ENCODE measurements around the gene TNS2. TPM values are rescaled to one million over a fixed set of nuclear protein-coding genes. Genes with fewer than 3 reads are reported as not detected.

TNS2 gene
- total RNA-seq, 2 donors from 2014 or later: 66.5 to 180 TPM

DNA sequence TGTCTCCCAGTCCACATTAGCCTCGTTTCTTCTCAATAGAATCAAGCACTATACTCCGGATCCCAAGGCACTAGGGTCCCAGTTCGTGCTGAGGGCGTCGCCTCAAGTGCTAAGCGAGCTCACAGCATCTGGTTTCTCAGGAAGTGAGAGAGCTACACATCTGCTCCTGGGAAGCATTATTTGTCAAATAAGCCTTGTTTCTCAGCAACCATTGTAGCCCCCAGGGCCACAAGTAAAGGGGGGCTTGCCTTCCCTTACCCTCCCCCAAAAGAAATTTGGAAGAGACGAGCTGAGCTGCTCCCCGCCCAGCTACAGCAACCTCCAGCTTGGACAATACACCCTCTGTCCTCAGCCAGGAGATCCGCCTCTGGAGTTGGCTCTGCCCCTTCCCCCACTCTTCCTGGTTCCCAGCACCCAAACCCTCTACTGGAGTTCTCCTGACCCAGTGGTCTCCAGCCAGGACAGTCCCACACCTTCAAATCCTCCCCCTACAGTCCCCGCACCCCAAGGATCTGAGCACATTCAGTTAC lies 5.7 kb upstream of the TNS2 start:
- H3K4me1 ChIP-seq (replicated peaks): peaks cover 11% of the 10 kb centered on the region

DNA sequence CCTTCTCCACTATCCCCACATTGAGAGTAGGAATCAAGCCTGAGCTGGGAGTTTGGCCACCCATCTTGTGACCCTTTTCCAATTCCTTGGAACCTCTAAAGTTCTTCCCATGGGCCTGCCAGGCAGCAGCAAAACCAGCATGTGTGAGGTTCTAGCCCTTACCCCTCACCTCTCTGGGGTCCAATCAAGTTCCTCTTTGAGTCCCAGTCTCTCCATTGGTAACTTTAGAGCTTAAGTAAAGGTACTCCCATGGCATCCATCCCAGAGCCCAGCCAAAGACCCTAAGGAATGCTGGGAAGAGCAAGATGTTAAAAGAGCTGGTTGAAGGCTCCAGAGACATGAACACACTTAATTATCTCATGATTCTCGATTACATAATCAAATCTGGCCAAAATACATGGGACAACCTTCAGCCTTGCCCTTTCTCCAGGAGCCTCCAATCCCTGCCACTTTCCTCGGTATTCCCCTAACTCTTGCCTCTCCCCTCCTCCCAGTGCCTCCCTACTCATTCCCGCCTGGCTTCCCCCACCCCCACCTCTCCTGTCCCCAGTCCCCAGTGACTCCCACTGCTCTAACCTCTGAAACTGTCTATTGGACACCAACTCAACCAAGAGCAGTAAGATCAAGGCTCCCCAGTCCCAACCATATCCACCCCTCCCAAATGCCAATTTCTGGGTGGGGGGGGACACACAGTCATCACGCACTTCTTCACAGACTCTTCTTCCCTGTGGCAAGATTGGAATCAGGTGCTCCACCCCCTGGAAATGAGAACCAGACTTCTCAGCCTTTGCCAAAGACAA lies 4.8 kb upstream of the TNS2 start:
- Histone ChIP-seq H3K4me3 (no peak overlapping the region), H3K9me3 (no peaks in the 10 kb centered on the region), H3K36me3 (no peaks in the 10 kb centered on the region), H3K27ac (peak overlapping the region; percentile 99), H3K27me3 (replicated peaks; ENCODE audit: insufficient read depth) (no peaks in the 10 kb centered on the region), H3K4me1 (replicated peaks) (peaks cover 16% of the 10 kb centered on the region)
- DNase-seq (ENCODE audit: low spot score): no peak
- TF ChIP-seq POLR2A (IDR thresholded peaks at IDR 0.05) (no peak), POLR2AphosphoS5 (IDR thresholded peaks at IDR 0.05) (no peak)
- intact Hi-C loops (cut with DNase I): no loop called here
- WGBS: 53% methylated on average over 4 of the region's 4 CpGs

More for the DNA sequence above, 5.7 kb upstream of the TNS2 start:
- no peak for DNase-seq (ENCODE audit: low spot score)
- Histone ChIP-seq H3K27me3 (replicated peaks; ENCODE audit: insufficient read depth) (no peaks in the 10 kb centered on the region), H3K27ac (peak overlapping the region; percentile 99), H3K9me3 (no peaks in the 10 kb centered on the region), H3K36me3 (peaks cover 0 to 4% of the 10 kb centered on the region in 2 donors), H3K4me3 (no peak overlapping the region)
- 42% methylated on average over 10 of the region's 10 CpGs for WGBS
- intact Hi-C loops (cut with DNase I): no loop called here
- TF ChIP-seq POLR2AphosphoS5 (IDR thresholded peaks at IDR 0.05): peak; percentile 28
- TF ChIP-seq POLR2A (IDR thresholded peaks at IDR 0.05): no peak

DNA sequence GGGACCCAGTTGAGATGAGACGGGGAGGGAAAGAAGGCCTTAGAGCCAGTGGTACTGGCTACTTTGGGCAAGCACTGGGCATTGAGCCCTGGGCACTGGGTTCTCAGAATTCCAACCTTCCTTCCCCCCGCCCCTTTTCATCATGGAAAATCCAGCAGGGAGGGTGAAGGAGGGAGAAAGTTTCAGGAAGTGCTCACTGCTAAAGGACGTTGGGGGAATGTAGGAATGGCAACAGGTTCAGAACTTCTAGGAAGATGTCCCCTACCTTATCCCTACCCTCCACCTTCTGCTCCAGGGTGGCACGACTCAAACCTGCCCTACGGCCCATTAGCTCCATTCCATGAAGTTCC lies 4.2 kb upstream of the TNS2 start:
- intact Hi-C loops (cut with DNase I): no loop called here
- H3K27me3 ChIP-seq (replicated peaks; ENCODE audit: insufficient read depth): no peaks in the 10 kb centered on the region
- peak overlapping the region; percentile 99 for H3K27ac ChIP-seq
- H3K9me3 ChIP-seq: no peaks in the 10 kb centered on the region
- TF ChIP-seq POLR2A (IDR thresholded peaks at IDR 0.05) (no peak), POLR2AphosphoS5 (IDR thresholded peaks at IDR 0.05) (peak; percentile 68)
- TF ChIP-seq, protein P1, sequence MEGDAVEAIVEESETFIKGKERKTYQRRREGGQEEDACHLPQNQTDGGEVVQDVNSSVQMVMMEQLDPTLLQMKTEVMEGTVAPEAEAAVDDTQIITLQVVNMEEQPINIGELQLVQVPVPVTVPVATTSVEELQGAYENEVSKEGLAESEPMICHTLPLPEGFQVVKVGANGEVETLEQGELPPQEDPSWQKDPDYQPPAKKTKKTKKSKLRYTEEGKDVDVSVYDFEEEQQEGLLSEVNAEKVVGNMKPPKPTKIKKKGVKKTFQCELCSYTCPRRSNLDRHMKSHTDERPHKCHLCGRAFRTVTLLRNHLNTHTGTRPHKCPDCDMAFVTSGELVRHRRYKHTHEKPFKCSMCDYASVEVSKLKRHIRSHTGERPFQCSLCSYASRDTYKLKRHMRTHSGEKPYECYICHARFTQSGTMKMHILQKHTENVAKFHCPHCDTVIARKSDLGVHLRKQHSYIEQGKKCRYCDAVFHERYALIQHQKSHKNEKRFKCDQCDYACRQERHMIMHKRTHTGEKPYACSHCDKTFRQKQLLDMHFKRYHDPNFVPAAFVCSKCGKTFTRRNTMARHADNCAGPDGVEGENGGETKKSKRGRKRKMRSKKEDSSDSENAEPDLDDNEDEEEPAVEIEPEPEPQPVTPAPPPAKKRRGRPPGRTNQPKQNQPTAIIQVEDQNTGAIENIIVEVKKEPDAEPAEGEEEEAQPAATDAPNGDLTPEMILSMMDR (IDR thresholded peaks at IDR 0.05): no peak
- peak overlapping the region; percentile 63 to 64 for H3K4me3 ChIP-seq
- DNase-seq (ENCODE audit: low spot score): no peak
- peaks cover 17% of the 10 kb centered on the region for H3K4me1 ChIP-seq (replicated peaks)
- 29% methylated on average over 5 of the region's 5 CpGs for WGBS
- H3K36me3 ChIP-seq: no peaks in the 10 kb centered on the region

DNA sequence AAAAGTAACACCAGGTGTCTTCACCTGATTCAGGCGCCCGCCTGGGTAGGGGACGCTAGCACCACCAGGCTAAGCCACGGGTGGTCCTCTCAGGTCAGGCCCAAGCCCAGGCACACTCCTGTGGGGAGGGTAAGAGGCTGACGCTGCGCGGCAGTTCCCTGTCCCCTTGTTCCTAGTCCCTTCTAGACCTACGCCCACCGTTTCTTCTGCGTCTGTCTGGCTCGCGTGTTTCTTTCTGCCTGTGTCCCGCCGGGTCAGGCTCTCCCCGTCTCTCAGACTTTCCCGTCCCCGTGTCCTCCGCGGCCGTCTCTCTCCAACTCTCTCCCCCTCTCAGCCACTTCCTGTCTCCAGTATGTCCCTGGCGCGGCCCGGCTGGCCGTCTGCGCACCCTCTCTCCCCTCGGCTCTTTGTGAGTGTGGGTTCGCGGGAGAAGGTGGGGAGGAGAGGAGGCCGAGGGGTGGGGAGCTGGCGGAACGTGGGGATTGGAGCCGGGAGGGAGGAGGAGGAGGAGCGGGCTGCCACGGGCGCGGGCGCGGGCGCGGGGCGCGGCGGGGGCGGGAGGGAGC lies 3.1 kb upstream of the TNS2 start:
- Histone ChIP-seq H3K4me1 (replicated peaks) (peaks cover 27% of the 10 kb centered on the region), H3K27me3 (replicated peaks; ENCODE audit: insufficient read depth) (no peaks in the 10 kb centered on the region), H3K36me3 (no peaks in the 10 kb centered on the region), H3K4me3 (peak overlapping the region; percentile 63 to 64), H3K27ac (peak overlapping the region; percentile 99), H3K9me3 (no peaks in the 10 kb centered on the region)
- peak; percentile 88 for DNase-seq (ENCODE audit: low spot score)
- intact Hi-C loops (cut with DNase I): no loop called here
- TF ChIP-seq, protein P1 (IDR thresholded peaks at IDR 0.05): peak in 1 of 4 experiments; percentile 22
- TF ChIP-seq POLR2A (IDR thresholded peaks at IDR 0.05) (peak; percentile 97), POLR2AphosphoS5 (IDR thresholded peaks at IDR 0.05) (peak; percentile 96)
- under 1% methylated on average over 32 of the region's 44 CpGs for WGBS

DNA sequence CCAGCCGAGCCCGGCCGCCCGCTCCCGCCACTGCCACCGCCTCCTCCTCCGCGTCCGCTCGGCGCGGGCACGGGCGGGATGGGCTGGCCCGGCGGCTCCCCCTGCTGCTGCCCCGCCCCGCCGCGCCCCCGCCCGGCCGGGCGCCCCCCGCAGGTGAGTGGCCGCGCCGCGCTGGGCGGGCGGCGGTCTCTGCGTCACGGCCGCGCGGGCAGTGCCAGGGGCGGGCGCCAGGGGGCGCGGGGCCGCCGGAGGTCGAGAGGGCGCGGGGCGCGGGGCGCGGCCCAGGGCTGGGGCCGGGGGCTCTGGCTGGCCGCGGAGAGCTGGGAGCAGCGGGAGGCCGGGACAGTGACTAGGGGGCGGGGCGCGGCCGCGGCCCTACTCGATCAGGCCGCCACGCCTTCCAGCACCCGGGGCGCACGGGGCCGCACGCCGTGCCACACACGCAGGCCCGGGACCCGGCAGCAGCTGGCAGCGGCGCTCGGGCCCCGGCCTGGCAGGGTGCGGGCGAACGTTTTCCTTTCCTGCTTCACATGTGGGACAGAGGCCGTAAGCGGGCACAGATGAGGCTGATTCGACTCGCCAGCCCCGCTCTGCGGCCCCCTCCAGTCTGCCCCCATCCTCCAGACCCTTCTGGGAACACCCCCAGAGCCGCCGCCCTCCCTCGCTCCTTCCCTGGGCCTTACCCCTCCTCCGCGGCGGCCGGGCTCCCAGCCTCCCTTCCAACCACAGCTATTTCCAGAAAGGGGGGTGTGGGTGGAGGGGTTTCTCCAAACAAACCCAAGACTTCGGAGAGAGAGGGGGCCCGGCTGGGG lies 2.4 kb upstream of the TNS2 start:
- under 1% methylated on average over 62 of the region's 94 CpGs for WGBS
- no peaks in the 10 kb centered on the region for H3K27me3 ChIP-seq (replicated peaks; ENCODE audit: insufficient read depth)
- H3K36me3 ChIP-seq: no peaks in the 10 kb centered on the region
- DNase-seq (ENCODE audit: low spot score): peak; percentile 74
- TF ChIP-seq, protein P1 (IDR thresholded peaks at IDR 0.05): peak in 2 of 4 experiments; percentile 25 to 43
- TF ChIP-seq POLR2AphosphoS5 (IDR thresholded peaks at IDR 0.05) (no peak), POLR2A (IDR thresholded peaks at IDR 0.05) (peak; percentile 66)
- no peaks in the 10 kb centered on the region for H3K9me3 ChIP-seq
- peaks cover 34% of the 10 kb centered on the region for H3K4me1 ChIP-seq (replicated peaks)
- peak overlapping the region; percentile 99 for H3K27ac ChIP-seq
- intact Hi-C loops (cut with DNase I): no loop called here
- peak overlapping the region; percentile 63 to 64 for H3K4me3 ChIP-seq

Measured in prostate gland (tissue), 2 donors.